HCT116 (cell line): ENCODE data around the gene MALRD1. TPM values are rescaled to one million over a fixed set of nuclear protein-coding genes. Genes with fewer than 3 reads are reported as not detected.

Source experiments
- ATAC-seq: fragments of 200-7000 bp; cut with Tn5 transposase; 2 replicates; pipeline ENCODE4 v1.9.1; 2020; ENCODE audit warnings: mild to moderate bottlenecking, moderate library complexity
- BruUV-seq: library from RNA; stranded (reverse); fragments of 400-500 nt; replicated peaks from 2 replicates; lab custom pipeline; 2021; lab: Mats Ljungman, UMichigan
- CTCF ChIA-PET: fragments of 300-600 bp; sonication (Branson Sonifier 250); formaldehyde crosslinking; loops from one replicate; lab custom pipeline; 2021; ENCODE audit warnings: antibody characterized with exemption; lab: Charles Lee
- POLR2A ChIA-PET: fragments of 300-600, 350-600 bp; sonication (Branson Sonifier 250); formaldehyde crosslinking; loops from one replicate; lab custom pipeline; 2021; ENCODE audit warnings: antibody characterized with exemption; lab: Charles Lee
- RAD21 ChIA-PET, 2 experiments: fragments of 300-600 bp; sonication (Branson Sonifier 250); formaldehyde crosslinking; loops; one replicate each; lab custom pipeline; 2023; ENCODE audit warnings: low total read pairs in 2 of 2; ENCODE audit not compliant: uncharacterized antibody in 2 of 2, unreplicated experiment in 2 of 2, low non-redundant PET in 1 of 2; lab: Charles Lee
- DNase-seq: peaks from one replicate; pipeline ENCODE4 v3.0.0-alpha.2; 2010; ENCODE audit warnings: low read depth, low spot score
- H2AFZ ChIP-seq: fragments of 200-600 bp; shearing (Covaris generic), sonication (generic); 2 replicates; pipeline ENCODE4 v1.6.1; 2017; ENCODE audit warnings: low read depth, mixed run types, mixed read lengths, antibody characterized with exemption, low read length; ENCODE audit not compliant: poor library complexity, severe bottlenecking
- H3K27ac ChIP-seq: 2 replicates; pipeline ENCODE4 v1.5.1; 2012; ENCODE audit warnings: low read depth, low read length
- H3K27me3 ChIP-seq: fragments of 200-600 bp; sonication (generic); 2 replicates; pipeline ENCODE4 v1.6.1; 2016; ENCODE audit warnings: mixed run types, low read length, mixed read lengths; ENCODE audit not compliant: insufficient read depth
- H3K36me3 ChIP-seq, 2 experiments: fragments of 200-500 bp in 1 of 2; fragments of 200-600 bp in 1 of 2; sonication (Bioruptor generic) in 1 of 2; sonication (generic) in 1 of 2; 2 replicates each; pipeline versions ENCODE4 v1.5.1 to v1.6.1; 2014 to 2016; ENCODE audit warnings: low read length in 2 of 2, inconsistent platforms in 1 of 2, mixed read lengths in 1 of 2, mixed run types in 1 of 2; ENCODE audit not compliant: insufficient read depth in 2 of 2, control insufficient read depth in 1 of 2
- H3K4me1 ChIP-seq, 2 experiments: fragments of 200-600 bp in 1 of 2; sonication (generic) in 1 of 2; 2 replicates each; pipeline versions ENCODE4 v1.5.1 to v1.6.1; 2012 to 2017; ENCODE audit warnings: low read length in 2 of 2, inconsistent platforms in 1 of 2, mild to moderate bottlenecking in 1 of 2, mixed read lengths in 1 of 2, mixed run types in 1 of 2, moderate library complexity in 1 of 2; ENCODE audit not compliant: insufficient read depth in 2 of 2, control insufficient read depth in 1 of 2
- H3K4me2 ChIP-seq: fragments of 200-600 bp; sonication (generic); 2 replicates; pipeline ENCODE4 v1.6.1; 2017; ENCODE audit warnings: mixed run types, low read length, mixed read lengths
- H3K4me3 ChIP-seq, 2 experiments: fragments of 200-600 bp in 1 of 2; sonication (generic) in 1 of 2; replicated peaks in 1 of 2; 2 replicates each; pipeline ENCODE4 v1.5.1; 2011 to 2016; ENCODE audit warnings: low read length in 2 of 2, control low read depth in 1 of 2, low read depth in 1 of 2, mild to moderate bottlenecking in 1 of 2, mixed read lengths in 1 of 2, mixed run types in 1 of 2
- H3K79me2 ChIP-seq: fragments of 200-600 bp; sonication (generic); 2 replicates; pipeline ENCODE4 v1.6.1; 2017; ENCODE audit warnings: mild to moderate bottlenecking, mixed run types, low read length, moderate library complexity, mixed read lengths; ENCODE audit not compliant: insufficient read depth
- H3K9ac ChIP-seq: fragments of 200-600 bp; sonication (generic); 2 replicates; pipeline ENCODE4 v1.6.1; 2016; ENCODE audit warnings: low read length, mixed read lengths
- H3K9me2 ChIP-seq: fragments of 200-600 bp; sonication (generic), shearing (Covaris generic); 2 replicates; pipeline ENCODE4 v1.6.1; 2017; ENCODE audit warnings: mixed run types, mild to moderate bottlenecking, moderate library complexity; ENCODE audit not compliant: insufficient read depth
- H3K9me3 ChIP-seq, 2 experiments: fragments of 200-500 bp in 1 of 2; fragments of 200-600 bp in 1 of 2; sonication (Bioruptor generic) in 1 of 2; sonication (generic) in 1 of 2; 2 replicates each; pipeline ENCODE4 v1.6.1; 2014 to 2017; ENCODE audit warnings: low read length in 2 of 2, mixed read lengths in 2 of 2, inconsistent platforms in 1 of 2, low read depth in 1 of 2, mild to moderate bottlenecking in 1 of 2, mixed run types in 1 of 2, moderate library complexity in 1 of 2; ENCODE audit not compliant: control insufficient read depth in 1 of 2, insufficient read depth in 1 of 2
- H4K20me1 ChIP-seq: fragments of 200-600 bp; sonication (generic), shearing (Covaris generic); 2 replicates; pipeline ENCODE4 v1.6.1; 2017; ENCODE audit warnings: mixed run types, mild to moderate bottlenecking, moderate library complexity; ENCODE audit not compliant: insufficient read depth
- EGR1 ChIP-seq: IDR thresholded peaks from 2 replicates; pipeline ENCODE4 v1.6.1; 2012; ENCODE audit warnings: low read depth
- ELF1 ChIP-seq: IDR thresholded peaks from 2 replicates; pipeline ENCODE4 v1.6.1; 2012; ENCODE audit warnings: low read depth, borderline replicate concordance
- EZH2 ChIP-seq: fragments of 200-600 bp; sonication (generic); IDR thresholded peaks from 2 replicates; pipeline ENCODE4 v1.6.1; 2017; ENCODE audit warnings: antibody characterized with exemption, mixed run types
- EZH2phosphoT487 ChIP-seq: fragments of 200-600 bp; IDR thresholded peaks from 2 replicates; pipeline ENCODE4 v1.6.1; 2018; ENCODE audit warnings: antibody characterized with exemption, borderline replicate concordance
- FOSL1 ChIP-seq: IDR thresholded peaks from 2 replicates; pipeline ENCODE4 v1.6.1; 2012; ENCODE audit warnings: low read depth
- JUND ChIP-seq: IDR thresholded peaks from 2 replicates; pipeline ENCODE4 v1.6.1; 2012
- POLR2A ChIP-seq: IDR thresholded peaks from 2 replicates; pipeline ENCODE4 v1.7.0; 2011; ENCODE audit warnings: borderline replicate concordance; ENCODE audit not compliant: insufficient read depth, insufficient read length; ENCODE audit errors: extremely low read depth
- REST ChIP-seq: IDR thresholded peaks from 2 replicates; pipeline ENCODE4 v1.6.1; 2012; ENCODE audit warnings: low read depth
- SIN3A ChIP-seq: IDR thresholded peaks from 2 replicates; pipeline ENCODE4 v1.6.1; 2012; ENCODE audit warnings: low read depth
- SP1 ChIP-seq: IDR thresholded peaks from 2 replicates; pipeline ENCODE4 v1.6.1; 2012; ENCODE audit warnings: low read depth
- ZFX ChIP-seq: fragments of 450-650 bp; IDR thresholded peaks from 2 replicates; pipeline ENCODE4 v1.6.1; 2017
- ZNF274 ChIP-seq: fragments of 200-500 bp; sonication (Bioruptor generic); IDR thresholded peaks from 2 replicates; pipeline ENCODE4 v1.6.1; 2014; ENCODE audit warnings: mild to moderate bottlenecking, low read depth, low read length, inconsistent platforms
- intact Hi-C: fragments of 100-400 bp; cut with micrococcal nuclease; formaldehyde crosslinking; loops from 2 replicates; pipeline ENCODE4 v1.10.0; 2022
- total RNA-seq: library from RNA; stranded (reverse); gene quantifications from one replicate; pipeline ENCODE4 v1.2.1, GENCODE V29; 2021; ENCODE audit not compliant: unreplicated experiment
- TF ChIP-seq, protein P1 (sequence below): IDR thresholded peaks from 2 replicates; pipeline ENCODE4 v1.6.1; 2012

MALRD1 gene
- total RNA-seq, 1 experiment from 2014 or later = not detected

- H3K4me1 ChIP-seq = no peaks in the 10 kb centered on the region
- intact Hi-C loops = no loop called here
- H3K9ac ChIP-seq = no peak overlapping the region
- POLR2A ChIA-PET = no interaction called here
- H3K27ac ChIP-seq = no peak overlapping the region
- RAD21 ChIA-PET = no interaction called here
- CTCF ChIA-PET = no interaction called here
- H3K79me2 ChIP-seq = no peaks in the 10 kb centered on the region
- DNase-seq = no peak
- H3K27me3 ChIP-seq = no peaks in the 10 kb centered on the region
- no TSS peak for BruUV-seq
- TF ChIP-seq, protein P1, sequence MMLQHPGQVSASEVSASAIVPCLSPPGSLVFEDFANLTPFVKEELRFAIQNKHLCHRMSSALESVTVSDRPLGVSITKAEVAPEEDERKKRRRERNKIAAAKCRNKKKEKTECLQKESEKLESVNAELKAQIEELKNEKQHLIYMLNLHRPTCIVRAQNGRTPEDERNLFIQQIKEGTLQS = no peak
- TF ChIP-seq POLR2A (no peak), JUND (no peak), REST (no peak), FOSL1 (no peak), ELF1 (no peak), SP1 (no peak), EGR1 (no peak), ZNF274 (no peak), SIN3A (no peak), ZFX (no peak), EZH2phosphoT487 (no peak), EZH2 (no peak)
- TF ChIP-seq, all 23 proteins: peak for 0
- peaks cover 3 to 27% of the 10 kb centered on the region in 2 experiments; a peak in 1 of 4 replicates for H3K9me3 ChIP-seq
- no peak overlapping the region for H3K4me3 ChIP-seq
- H3K4me2 ChIP-seq = no peak overlapping the region
- no peaks in the 10 kb centered on the region for H3K36me3 ChIP-seq
- H4K20me1 ChIP-seq = no peaks in the 10 kb centered on the region
- no peak for ATAC-seq
- no peak overlapping the region for H2AFZ ChIP-seq
- no peaks in the 10 kb centered on the region for H3K9me2 ChIP-seq
These were observed 15.4 kb downstream of the MALRD1 start for GRCh38 chr10:19063986-19064385.
